Immature natural killer cell (primary cell): ENCODE results near the gene RNF8. TPM values are rescaled to one million over a fixed set of nuclear protein-coding genes. Genes with fewer than 3 reads are reported as not detected.

ENCODE experiments used
- DNase-seq, 3 donors: peaks; one replicate each; pipeline ENCODE4 v3.0.0; 2022; ENCODE audit warnings: mixed read lengths in 1 of 3
- H3K27ac Mint-ChIP-seq, 6 donors: one replicate each; pipeline ENCODE4 v1.8.0; 2020; ENCODE audit warnings: mixed read lengths in 6 of 6, mild to moderate bottlenecking in 5 of 6, inconsistent platforms in 4 of 6, moderate library complexity in 3 of 6
- H3K27me3 Mint-ChIP-seq, 3 donors: one replicate each; pipeline ENCODE4 v1.8.0; 2020 to 2021; ENCODE audit warnings: low read depth in 3 of 3, mild to moderate bottlenecking in 3 of 3, mixed read lengths in 3 of 3, moderate library complexity in 3 of 3, inconsistent platforms in 1 of 3
- H3K36me3 Mint-ChIP-seq, 3 donors: one replicate each; pipeline ENCODE4 v1.8.0; 2020; ENCODE audit warnings: mixed read lengths in 3 of 3, inconsistent platforms in 2 of 3, mild to moderate bottlenecking in 2 of 3
- H3K4me1 Mint-ChIP-seq, 2 donors: one replicate each; pipeline ENCODE4 v1.8.0; 2020; ENCODE audit warnings: inconsistent platforms in 2 of 2, mild to moderate bottlenecking in 2 of 2, mixed read lengths in 2 of 2, moderate library complexity in 1 of 2
- H3K4me3 Mint-ChIP-seq, 5 donors: one replicate each; pipeline ENCODE4 v1.8.0; 2020; ENCODE audit warnings: mild to moderate bottlenecking in 5 of 5, mixed read lengths in 5 of 5, inconsistent platforms in 3 of 5, moderate library complexity in 3 of 5
- H3K9me3 Mint-ChIP-seq, 6 donors: one replicate each; pipeline ENCODE4 v1.8.0; 2020; ENCODE audit warnings: mild to moderate bottlenecking in 6 of 6, mixed read lengths in 6 of 6, inconsistent platforms in 4 of 6, moderate library complexity in 3 of 6
- polyA plus RNA-seq, 3 donors: library from polyadenylated mRNA; unstranded; fragments of 300-500 nt; fragmentation: Illumina TruSeq; gene quantifications; one replicate each; pipeline ENCODE4 v1.2.3, GENCODE V29; 2021

The RNF8 gene
- polyA plus RNA-seq, 3 donors from 2014 or later: 15.2 to 26.4 (median 25.8) TPM

GRCh38 chr6:37407948-37408347 is 54.2 kb downstream of the RNF8 start:
- Mint-ChIP-seq H3K36me3 (no peaks in the 10 kb centered on the region), H3K4me1 (no peaks in the 10 kb centered on the region), H3K27ac (no peak overlapping the region), H3K4me3 (no peak overlapping the region), H3K9me3 (no peaks in the 10 kb centered on the region), H3K27me3 (peaks cover 4 to 10% (median 6%) of the 10 kb centered on the region in 3 donors)
- DNase-seq: no peak

GRCh38 chr6:37409501-37409900 is 55.7 kb downstream of the RNF8 start:
- peaks cover 4 to 8% (median 4%) of the 10 kb centered on the region in 3 donors for H3K27me3 Mint-ChIP-seq
- H3K9me3 Mint-ChIP-seq: no peaks in the 10 kb centered on the region
- H3K27ac Mint-ChIP-seq: no peak overlapping the region
- DNase-seq: no peak
- H3K4me3 Mint-ChIP-seq: no peak overlapping the region
- H3K36me3 Mint-ChIP-seq: no peaks in the 10 kb centered on the region
- H3K4me1 Mint-ChIP-seq: no peaks in the 10 kb centered on the region

- H3K4me3 Mint-ChIP-seq: no peak overlapping the region
- H3K27ac Mint-ChIP-seq: no peak overlapping the region
Observed at GRCh38 chr6:37417393-37417792, 63.6 kb downstream of the RNF8 start.

GRCh38 chr6:37418722-37419121 is 64.9 kb downstream of the RNF8 start:
- no peak overlapping the region for H3K27ac Mint-ChIP-seq
- peaks cover 0 to 3% (median 0%) of the 10 kb centered on the region in 3 donors for H3K36me3 Mint-ChIP-seq

More at GRCh38 chr6:37417393-37417792, 63.6 kb downstream of the RNF8 start:
- peaks cover 0 to 3% (median 0%) of the 10 kb centered on the region in 3 donors for H3K36me3 Mint-ChIP-seq
- DNase-seq: no peak
- H3K27me3 Mint-ChIP-seq: peaks cover 0 to 2% (median 2%) of the 10 kb centered on the region in 3 donors
- H3K4me1 Mint-ChIP-seq: no peaks in the 10 kb centered on the region
- no peaks in the 10 kb centered on the region for H3K9me3 Mint-ChIP-seq

GRCh38 chr6:37426058-37426944 is 72.5 kb downstream of the RNF8 start:
- H3K4me1 Mint-ChIP-seq: no peaks in the 10 kb centered on the region
- H3K27me3 Mint-ChIP-seq: peaks cover 5 to 10% (median 9%) of the 10 kb centered on the region in 3 donors
- H3K27ac Mint-ChIP-seq: no peak overlapping the region
- H3K4me3 Mint-ChIP-seq: no peak overlapping the region
- H3K36me3 Mint-ChIP-seq: peaks cover 0 to 7% (median 0%) of the 10 kb centered on the region in 3 donors
- no peaks in the 10 kb centered on the region for H3K9me3 Mint-ChIP-seq
- DNase-seq: no peak

More at GRCh38 chr6:37418722-37419121, 64.9 kb downstream of the RNF8 start:
- Mint-ChIP-seq H3K4me1 (no peaks in the 10 kb centered on the region), H3K4me3 (no peak overlapping the region), H3K9me3 (no peaks in the 10 kb centered on the region), H3K27me3 (peaks cover 2 to 3% (median 2%) of the 10 kb centered on the region in 3 donors)
- DNase-seq: no peak

- Mint-ChIP-seq H3K27me3 (peaks cover 5 to 13% (median 10%) of the 10 kb centered on the region in 3 donors), H3K4me1 (peaks cover 0 to 1% of the 10 kb centered on the region in 2 donors), H3K9me3 (no peaks in the 10 kb centered on the region), H3K27ac (no peak overlapping the region), H3K4me3 (no peak overlapping the region), H3K36me3 (peaks cover 0 to 7% (median 0%) of the 10 kb centered on the region in 3 donors)
- no peak for DNase-seq
Observed at GRCh38 chr6:37426945-37427510, 73.2 kb downstream of the RNF8 start.

GRCh38 chr6:37429352-37429750 is 75.6 kb downstream of the RNF8 start:
- Mint-ChIP-seq H3K9me3 (no peaks in the 10 kb centered on the region), H3K4me3 (no peak overlapping the region), H3K27me3 (peaks cover 14 to 31% (median 25%) of the 10 kb centered on the region in 3 donors), H3K27ac (no peak overlapping the region), H3K36me3 (peaks cover 0 to 7% (median 0%) of the 10 kb centered on the region in 3 donors), H3K4me1 (peaks cover 17 to 19% of the 10 kb centered on the region in 2 donors)
- DNase-seq: no peak

GRCh38 chr6:37432590-37432915 is 78.8 kb downstream of the RNF8 start:
- peak overlapping the region; percentile 85 to 94 (median 92) for H3K4me3 Mint-ChIP-seq
- DNase-seq: no peak
- peaks cover 25 to 48% of the 10 kb centered on the region in 2 donors for H3K4me1 Mint-ChIP-seq
- H3K27ac Mint-ChIP-seq: peak overlapping the region; percentile 87 to 98 (median 94)
- H3K27me3 Mint-ChIP-seq: peaks cover 11 to 27% (median 24%) of the 10 kb centered on the region in 3 donors
- no peaks in the 10 kb centered on the region for H3K9me3 Mint-ChIP-seq
- peaks cover 6 to 16% (median 10%) of the 10 kb centered on the region in 3 donors for H3K36me3 Mint-ChIP-seq

GRCh38 chr6:37432916-37433656 is 79.3 kb downstream of the RNF8 start, which contains the start of gene CMTR1:
Gene CMTR1 (plus strand): TSS chr6:37433221. CDS start chr6:37435630, 2,409 bp downstream.
- peaks cover 25 to 52% of the 10 kb centered on the region in 2 donors for H3K4me1 Mint-ChIP-seq
- no peaks in the 10 kb centered on the region for H3K9me3 Mint-ChIP-seq
- H3K4me3 Mint-ChIP-seq: peak within 1 kb of the TSS; percentile 85 to 94 (median 92)
- H3K27me3 Mint-ChIP-seq: peaks cover 11 to 25% (median 21%) of the 10 kb centered on the region in 3 donors
- peaks cover 11 to 19% (median 14%) of the 10 kb centered on the region in 3 donors for H3K36me3 Mint-ChIP-seq
- DNase-seq: peak; percentile 98 to 99 (median 98)
- H3K27ac Mint-ChIP-seq: peak within 1 kb of the TSS; percentile 97 to 98 (median 98)

GRCh38 chr6:37433657-37434271 is 80.0 kb downstream of the RNF8 start:
- Mint-ChIP-seq H3K9me3 (no peaks in the 10 kb centered on the region), H3K27me3 (peaks cover 11 to 24% (median 21%) of the 10 kb centered on the region in 3 donors), H3K36me3 (peaks cover 16 to 21% (median 17%) of the 10 kb centered on the region in 3 donors), H3K27ac (peak overlapping the region; percentile 97 to 98 (median 98)), H3K4me3 (peak overlapping the region; percentile 85 to 94 (median 92)), H3K4me1 (peaks cover 25 to 52% of the 10 kb centered on the region in 2 donors)
- DNase-seq: peak; percentile 26 to 34 (median 31)

- Mint-ChIP-seq H3K36me3 (peaks cover 16 to 19% (median 17%) of the 10 kb centered on the region in 3 donors), H3K27ac (peak overlapping the region in 5 of 6 donors; percentile 20 to 98 (median 68)), H3K27me3 (peaks cover 10 to 24% (median 19%) of the 10 kb centered on the region in 3 donors), H3K4me3 (peak overlapping the region in 3 of 5 donors; percentile 26 to 65 (median 47)), H3K9me3 (no peaks in the 10 kb centered on the region), H3K4me1 (peaks cover 29 to 59% of the 10 kb centered on the region in 2 donors)
- DNase-seq: no peak
Observed at GRCh38 chr6:37435373-37435772, 81.6 kb downstream of the RNF8 start.

- Mint-ChIP-seq H3K27ac (peak overlapping the region in 5 of 6 donors; percentile 20 to 98 (median 62)), H3K4me1 (peaks cover 29 to 59% of the 10 kb centered on the region in 2 donors), H3K36me3 (peaks cover 16 to 19% (median 17%) of the 10 kb centered on the region in 3 donors), H3K27me3 (peaks cover 10 to 24% (median 19%) of the 10 kb centered on the region in 3 donors), H3K4me3 (peak overlapping the region in 2 of 5 donors; percentile 26 to 47), H3K9me3 (no peaks in the 10 kb centered on the region)
- DNase-seq: no peak
Observed at GRCh38 chr6:37435816-37436215, 82.0 kb downstream of the RNF8 start.

GRCh38 chr6:37438930-37439329 is 85.1 kb downstream of the RNF8 start:
- Mint-ChIP-seq H3K4me3 (no peak overlapping the region), H3K9me3 (no peaks in the 10 kb centered on the region), H3K4me1 (peaks cover 37 to 64% of the 10 kb centered on the region in 2 donors), H3K27ac (no peak overlapping the region), H3K36me3 (peaks cover 19 to 24% (median 20%) of the 10 kb centered on the region in 3 donors), H3K27me3 (peaks cover 0 to 2% (median under 1%) of the 10 kb centered on the region in 3 donors)
- no peak for DNase-seq
